OCI-LY7 (cell line): ENCODE results near the gene NHS.

Source experiments
- EZH2phosphoT487 ChIP-seq: fragments of 200-600 bp; sonication (generic); IDR thresholded peaks from 2 replicates; pipeline ENCODE4 v1.6.1; 2018; ENCODE audit warnings: low read depth, borderline replicate concordance, mild to moderate bottlenecking, mixed run types, antibody characterized with exemption, low read length, moderate library complexity, mixed read lengths
- TF ChIP-seq, protein P1 (sequence below): fragments of 200-600 bp; sonication (generic); conservative IDR thresholded peaks from 2 replicates; pipeline ENCODE4 v1.5.1; 2014; ENCODE audit warnings: mild to moderate bottlenecking, antibody characterized with exemption, low read length, moderate library complexity, mixed read lengths

DNA sequence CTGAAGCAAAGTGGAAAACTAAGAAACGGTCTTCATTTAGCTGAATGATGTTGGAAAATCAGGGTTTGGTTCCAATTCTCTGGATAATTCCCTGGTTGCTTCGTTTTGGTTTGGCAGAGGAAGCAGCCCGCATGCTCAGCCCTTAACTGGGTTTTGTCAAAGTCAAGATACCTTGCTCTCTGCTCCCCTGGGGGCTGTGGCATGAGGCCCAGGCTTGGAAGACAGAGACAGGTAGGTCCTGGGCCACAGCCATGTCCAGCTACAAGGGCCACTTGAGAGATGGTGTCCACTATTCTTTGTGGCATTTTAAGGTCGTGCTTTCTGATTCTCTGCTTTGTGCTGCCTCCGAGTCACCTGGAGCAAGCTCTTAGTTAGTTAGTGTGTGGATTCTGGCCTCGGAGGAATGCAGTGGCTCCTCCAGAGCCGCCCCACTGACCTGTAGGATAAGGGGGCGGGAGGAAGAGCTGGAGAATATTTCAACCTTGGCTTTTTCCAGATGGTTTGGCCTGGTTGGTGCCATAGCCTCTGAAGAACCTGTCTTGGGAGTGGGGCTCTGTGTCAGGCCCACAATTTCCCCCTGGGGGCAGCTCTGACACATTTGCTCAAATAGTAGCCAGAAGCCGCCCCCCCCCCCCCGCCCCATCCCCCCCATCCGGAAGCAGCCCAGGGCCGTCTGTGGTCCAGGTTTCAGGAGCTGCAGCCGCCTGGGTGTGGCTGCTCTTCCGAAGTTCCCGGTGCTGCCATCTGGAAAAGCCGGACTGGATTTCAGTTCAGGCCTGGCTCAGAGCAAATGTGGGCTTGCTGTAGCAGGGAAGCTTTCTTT, 147.1 kb downstream of the NHS start:
- TF ChIP-seq, protein P1, sequence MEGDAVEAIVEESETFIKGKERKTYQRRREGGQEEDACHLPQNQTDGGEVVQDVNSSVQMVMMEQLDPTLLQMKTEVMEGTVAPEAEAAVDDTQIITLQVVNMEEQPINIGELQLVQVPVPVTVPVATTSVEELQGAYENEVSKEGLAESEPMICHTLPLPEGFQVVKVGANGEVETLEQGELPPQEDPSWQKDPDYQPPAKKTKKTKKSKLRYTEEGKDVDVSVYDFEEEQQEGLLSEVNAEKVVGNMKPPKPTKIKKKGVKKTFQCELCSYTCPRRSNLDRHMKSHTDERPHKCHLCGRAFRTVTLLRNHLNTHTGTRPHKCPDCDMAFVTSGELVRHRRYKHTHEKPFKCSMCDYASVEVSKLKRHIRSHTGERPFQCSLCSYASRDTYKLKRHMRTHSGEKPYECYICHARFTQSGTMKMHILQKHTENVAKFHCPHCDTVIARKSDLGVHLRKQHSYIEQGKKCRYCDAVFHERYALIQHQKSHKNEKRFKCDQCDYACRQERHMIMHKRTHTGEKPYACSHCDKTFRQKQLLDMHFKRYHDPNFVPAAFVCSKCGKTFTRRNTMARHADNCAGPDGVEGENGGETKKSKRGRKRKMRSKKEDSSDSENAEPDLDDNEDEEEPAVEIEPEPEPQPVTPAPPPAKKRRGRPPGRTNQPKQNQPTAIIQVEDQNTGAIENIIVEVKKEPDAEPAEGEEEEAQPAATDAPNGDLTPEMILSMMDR = no peak
- TF ChIP-seq EZH2phosphoT487 = no peak
